IMR-90 (cell line): Measurements from ENCODE around the gene FARP1. TPM values are rescaled to one million over a fixed set of nuclear protein-coding genes. Genes with fewer than 3 reads are reported as not detected.

Experiments used
- ATAC-seq: fragments of 200-7000 bp; cut with Tn5 transposase; 2 replicates; pipeline ENCODE4 v1.9.1; 2020; ENCODE audit warnings: low read depth, mild to moderate bottlenecking, moderate library complexity
- BruUV-seq: library from RNA; stranded (reverse); fragments of 400-500 nt; replicated peaks from 2 replicates; lab custom pipeline; 2021; lab: Mats Ljungman, UMichigan
- CTCF ChIA-PET: fragments of 300-600 bp; formaldehyde crosslinking; extraction: SDS; loops from one replicate; lab custom pipeline; 2021; ENCODE audit warnings: antibody characterized with exemption; lab: Yijun Ruan, JAX
- POLR2A ChIA-PET: fragments of 300-600 bp; sonication (Branson Sonifier 250); formaldehyde crosslinking; loops from one replicate; lab custom pipeline; 2022; ENCODE audit warnings: antibody characterized with exemption; ENCODE audit not compliant: unreplicated experiment; lab: Charles Lee
- DNase-seq: peaks from one replicate; pipeline ENCODE4 v3.0.0; 2013
- H2AFZ ChIP-seq: replicated peaks from 2 replicates; pipeline ENCODE3; 2013; ENCODE audit warnings: low read length, mild to moderate bottlenecking; ENCODE audit not compliant: poor library complexity
- H2AK5ac ChIP-seq: 2 replicates; pipeline ENCODE4 v1.6.1; 2013; ENCODE audit warnings: low read depth, low read length, inconsistent platforms
- H2AK9ac ChIP-seq: replicated peaks from 2 replicates; pipeline ENCODE3; 2013; ENCODE audit warnings: mild to moderate bottlenecking, low read depth, low read length, moderate library complexity; ENCODE audit not compliant: poor library complexity
- H2BK120ac ChIP-seq: 2 replicates; pipeline ENCODE4 v1.6.1; 2013; ENCODE audit warnings: low read depth, low read length, inconsistent platforms
- H2BK15ac ChIP-seq: 3 replicates; pipeline ENCODE4 v1.6.1; 2013; ENCODE audit warnings: low read depth, low read length, inconsistent platforms
- H2BK20ac ChIP-seq: 2 replicates; pipeline ENCODE4 v1.6.1; 2013; ENCODE audit warnings: low read depth, mild to moderate bottlenecking, inconsistent platforms, low read length, moderate library complexity
- H2BK5ac ChIP-seq: 2 replicates; pipeline ENCODE4 v1.6.1; 2013; ENCODE audit warnings: mild to moderate bottlenecking, low read depth, low read length, inconsistent platforms; ENCODE audit not compliant: poor library complexity, severe bottlenecking
- H3K14ac ChIP-seq: replicated peaks from 2 replicates; pipeline ENCODE4 v1.6.1; 2013; ENCODE audit warnings: low read depth, low read length, inconsistent platforms
- H3K18ac ChIP-seq: 2 replicates; pipeline ENCODE4 v1.6.1; 2013; ENCODE audit warnings: low read depth, low read length, control low read depth
- H3K23ac ChIP-seq: 2 replicates; pipeline ENCODE4 v1.6.1; 2013; ENCODE audit warnings: low read depth, low read length, inconsistent platforms
- H3K27ac ChIP-seq: 2 replicates; pipeline ENCODE4 v1.5.1; 2013; ENCODE audit warnings: mild to moderate bottlenecking, control low read depth, low read length; ENCODE audit not compliant: insufficient read depth
- H3K27me3 ChIP-seq: 2 replicates; pipeline ENCODE4 v1.6.1; 2013; ENCODE audit warnings: low read length; ENCODE audit not compliant: control insufficient read depth, insufficient read depth
- H3K36me3 ChIP-seq: 2 replicates; pipeline ENCODE4 v1.6.1; 2013; ENCODE audit warnings: low read length, mixed read lengths; ENCODE audit not compliant: control insufficient read depth, insufficient read depth
- H3K4ac ChIP-seq: 2 replicates; pipeline ENCODE4 v1.6.1; 2013; ENCODE audit warnings: low read depth, low read length, inconsistent platforms
- H3K4me1 ChIP-seq: 2 replicates; pipeline ENCODE4 v1.6.1; 2013; ENCODE audit warnings: low read length, mixed read lengths; ENCODE audit not compliant: control insufficient read depth, insufficient read depth
- H3K4me2 ChIP-seq: 2 replicates; pipeline ENCODE4 v1.6.1; 2013; ENCODE audit warnings: low read depth, mild to moderate bottlenecking, control low read depth, low read length, moderate library complexity
- H3K4me3 ChIP-seq: 2 replicates; pipeline ENCODE4 v1.5.1; 2013; ENCODE audit warnings: low read depth, mild to moderate bottlenecking, control low read depth, low read length, moderate library complexity; ENCODE audit not compliant: insufficient read depth
- H3K56ac ChIP-seq: 2 replicates; pipeline ENCODE4 v1.6.1; 2013; ENCODE audit warnings: low read length, inconsistent platforms; ENCODE audit not compliant: insufficient read depth; ENCODE audit errors: extremely low read depth
- H3K79me1 ChIP-seq, 2 experiments: 2 replicates each; pipeline ENCODE4 v1.6.1; 2013; ENCODE audit warnings: low read length in 2 of 2, inconsistent platforms in 1 of 2, low read depth in 1 of 2
- H3K9ac ChIP-seq: 2 replicates; pipeline ENCODE4 v1.6.1; 2013; ENCODE audit warnings: low read depth, low read length, control low read depth
- H3K9me1 ChIP-seq: 2 replicates; pipeline ENCODE4 v1.6.1; 2013; ENCODE audit warnings: low read length, inconsistent platforms; ENCODE audit not compliant: insufficient read depth
- H3K9me3 ChIP-seq: 2 replicates; pipeline ENCODE4 v1.6.1; 2013; ENCODE audit warnings: low read length; ENCODE audit not compliant: control insufficient read depth, insufficient read depth
- H4K20me1 ChIP-seq: 2 replicates; pipeline ENCODE4 v1.6.1; 2013; ENCODE audit warnings: low read length, inconsistent platforms; ENCODE audit not compliant: insufficient read depth
- H4K5ac ChIP-seq: 2 replicates; pipeline ENCODE4 v1.6.1; 2013; ENCODE audit warnings: mild to moderate bottlenecking, low read depth, low read length, control low read depth
- H4K8ac ChIP-seq, 2 experiments: 2 replicates each; pipeline ENCODE4 v1.6.1; 2013; ENCODE audit warnings: low read depth in 2 of 2, low read length in 2 of 2, control low read depth in 1 of 2, inconsistent platforms in 1 of 2
- H4K91ac ChIP-seq: 2 replicates; pipeline ENCODE4 v1.6.1; 2013; ENCODE audit warnings: low read depth, low read length, inconsistent platforms; ENCODE audit not compliant: insufficient read depth
- BHLHE40 ChIP-seq: fragments of 150-350 bp; IDR thresholded peaks from 2 replicates; pipeline ENCODE4 v1.6.1; 2016; ENCODE audit warnings: mild to moderate bottlenecking, low read depth, low read length
- CEBPB ChIP-seq: IDR thresholded peaks from 2 replicates; pipeline ENCODE4 v1.6.1; 2012; ENCODE audit warnings: low read depth, low read length, improper control_type of control experiment
- CTCF ChIP-seq: conservative IDR thresholded peaks from 2 replicates; pipeline ENCODE4 v1.5.1; 2012; ENCODE audit warnings: mild to moderate bottlenecking, low read depth, low read length, improper control_type of control experiment
- ELK1 ChIP-seq: fragments of 150-350 bp; IDR thresholded peaks from 2 replicates; pipeline ENCODE4 v1.6.1; 2016; ENCODE audit warnings: low read depth, mild to moderate bottlenecking, low read length, moderate library complexity, borderline replicate concordance
- FOS ChIP-seq: fragments of 150-350 bp; IDR thresholded peaks from 2 replicates; pipeline ENCODE4 v1.6.1; 2016; ENCODE audit warnings: low read depth, low read length
- MAFK ChIP-seq: IDR thresholded peaks from 2 replicates; pipeline ENCODE4 v1.6.1; 2012; ENCODE audit warnings: low read depth, low read length, improper control_type of control experiment
- MAZ ChIP-seq: IDR thresholded peaks from 2 replicates; pipeline ENCODE4 v1.6.1; 2012; ENCODE audit warnings: low read depth, mild to moderate bottlenecking, low read length, improper control_type of control experiment, moderate library complexity, borderline replicate concordance
- MXI1 ChIP-seq: IDR thresholded peaks from 2 replicates; pipeline ENCODE4 v1.6.1; 2012; ENCODE audit warnings: low read depth, mild to moderate bottlenecking, low read length, moderate library complexity, borderline replicate concordance
- NFE2L2 ChIP-seq: fragments of 150-350 bp; IDR thresholded peaks from 2 replicates; pipeline ENCODE4 v1.6.1; 2016; ENCODE audit warnings: low read depth, mild to moderate bottlenecking, low read length
- POLR2A ChIP-seq: IDR thresholded peaks from 2 replicates; pipeline ENCODE4 v1.6.1; 2012; ENCODE audit warnings: mild to moderate bottlenecking, low read depth, low read length
- RAD21 ChIP-seq: IDR thresholded peaks from 2 replicates; pipeline ENCODE4 v1.6.1; 2012; ENCODE audit warnings: low read length, improper control_type of control experiment
- RFX5 ChIP-seq: IDR thresholded peaks from 2 replicates; pipeline ENCODE4 v1.8.0; 2012; ENCODE audit warnings: low read depth, mild to moderate bottlenecking, low read length, moderate library complexity
- SMC3 ChIP-seq: fragments of 150-350 bp; IDR thresholded peaks from 2 replicates; pipeline ENCODE4 v1.6.1; 2016; ENCODE audit warnings: low read depth, mild to moderate bottlenecking, antibody characterized with exemption, low read length, moderate library complexity
- USF2 ChIP-seq: fragments of 150-350 bp; IDR thresholded peaks from 2 replicates; pipeline ENCODE4 v1.6.1; 2017; ENCODE audit warnings: mild to moderate bottlenecking, antibody characterized with exemption, low read length, low read depth
- WGBS, 2 experiments: methylation state at CpG; one replicate each; pipeline versions ENCODE4 v1.1.5 to v1.1.7; 2013; ENCODE audit warnings: missing lambda C conversion rate in 2 of 2; ENCODE audit not compliant: insufficient read length in 1 of 2; ENCODE audit errors: extremely low coverage in 2 of 2; 5-methylcytosine and 5-hydroxymethylcytosine counted together
- dilution Hi-C: fragments of 300-500 bp; cut with HindIII; formaldehyde crosslinking; loops from one replicate; pipeline ENCODE4 v1.14.3; 2018; ENCODE audit warnings: low sequenced_read_pairs; ENCODE audit not compliant: unreplicated experiment
- in situ Hi-C: fragments of 300-500 bp; cut with MboI; formaldehyde crosslinking; loops from 3 replicates; pipeline ENCODE4 v1.14.3; 2019; ENCODE audit warnings: low sequenced_read_pairs, inconsistent platforms, mixed read lengths
- intact Hi-C: fragments of 100-400 bp; cut with micrococcal nuclease; formaldehyde crosslinking; loops from 2 replicates; pipeline ENCODE4 v1.10.0; 2022
- polyA plus RNA-seq, 3 experiments: library from polyadenylated mRNA; depleted of rRNA; stranded (reverse); fragments of >200 nt; gene quantifications; 2 replicates each; pipeline ENCODE4 v1.2.3, GENCODE V29; 2012; ENCODE audit warnings: low replicate concordance in 1 of 3
- total RNA-seq: library from RNA; depleted of rRNA; stranded (reverse); fragments of >200 nt; gene quantifications from 2 replicates; pipeline ENCODE4 v1.2.3, GENCODE V29; 2012

FARP1 gene
- total and polyA plus RNA-seq, 2 of the 4 experiments (the other 2 are of a cell fraction), result 39.6 to 57.0 TPM

DNA sequence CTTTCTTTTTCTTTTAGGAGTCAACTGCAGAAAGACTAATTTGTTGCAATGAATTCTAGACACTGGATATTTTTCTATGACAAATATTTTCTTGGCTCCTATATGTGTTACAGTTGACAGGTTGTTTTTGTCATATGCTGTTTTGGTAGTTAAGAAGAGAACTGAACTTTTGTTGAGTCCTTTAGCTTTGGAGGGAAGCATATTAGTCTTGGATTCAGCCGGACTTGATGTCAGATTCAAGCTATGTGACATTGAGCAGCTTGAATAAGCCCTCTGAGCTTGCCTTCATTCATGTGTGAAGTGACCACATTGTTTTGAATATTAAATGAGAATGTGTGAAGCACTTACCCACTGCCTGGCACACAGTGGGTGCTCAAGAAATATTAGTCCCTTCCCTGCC lies 216.0 kb downstream of the FARP1 start:
- DNase-seq (no peak), ATAC-seq (no peak)
- Histone ChIP-seq H4K8ac (no peak overlapping the region), H2BK15ac (no peak overlapping the region), H3K18ac (no peak overlapping the region), H2BK5ac (no peak overlapping the region), H4K20me1 (peaks cover 35% of the 10 kb centered on the region), H3K27ac (no peak overlapping the region), H3K4me1 (0 out of 2 replicates have a peak, but pooled peaks cover 1% of the 10 kb centered on the region), H3K9me1 (peaks cover 21% of the 10 kb centered on the region), H3K4me3 (no peak overlapping the region), H3K56ac (no peak overlapping the region), H3K36me3 (peaks cover 10% of the 10 kb centered on the region), H3K4me2 (no peak overlapping the region), H3K4ac (no peak overlapping the region), H2BK120ac (no peak overlapping the region), H2AFZ (no peak overlapping the region), H4K91ac (no peak overlapping the region), H2AK5ac (no peak overlapping the region), H3K79me1 (peaks cover 45 to 71% of the 10 kb centered on the region in 2 experiments), H4K5ac (no peak overlapping the region), H3K9me3 (no peaks in the 10 kb centered on the region), H2AK9ac (no peak overlapping the region), H2BK20ac (no peak overlapping the region), H3K14ac (no peak overlapping the region), H3K23ac (no peak overlapping the region), H3K27me3 (no peaks in the 10 kb centered on the region), H3K9ac (no peak overlapping the region)
- WGBS, 2 experiments, result 83% methylated on average over 1 of the region's 1 CpG; no CpG with 5 or more reads in 1 of the 2 experiments
- ChIA-PET CTCF (no interaction called here), POLR2A (no interaction called here)
- dilution Hi-C loops, result no loop called here
- no peak for TF ChIP-seq RFX5
- TF ChIP-seq MAFK, result no peak
- TF ChIP-seq BHLHE40, result no peak
- TF ChIP-seq FOS, result no peak
- TF ChIP-seq USF2, result no peak
- no peak for TF ChIP-seq CEBPB
- no peak for TF ChIP-seq ELK1
- TF ChIP-seq NFE2L2, result no peak
- TF ChIP-seq SMC3, result no peak
- no peak for TF ChIP-seq MXI1
- no peak for TF ChIP-seq MAZ
- TF ChIP-seq POLR2A, result no peak
- no peak for TF ChIP-seq RAD21
- no peak for TF ChIP-seq CTCF
- no TSS peak for BruUV-seq
- in situ Hi-C loops, result no loop called here
- intact Hi-C loops, result no loop called here
